ENCODE data around the gene KRT3. TPM values are rescaled to one million over a fixed set of nuclear protein-coding genes. Genes with fewer than 3 reads are reported as not detected.

The KRT3 gene
- total and polyA plus RNA-seq, 8 donors = 0.53 TPM; not detected in 7

DNA sequence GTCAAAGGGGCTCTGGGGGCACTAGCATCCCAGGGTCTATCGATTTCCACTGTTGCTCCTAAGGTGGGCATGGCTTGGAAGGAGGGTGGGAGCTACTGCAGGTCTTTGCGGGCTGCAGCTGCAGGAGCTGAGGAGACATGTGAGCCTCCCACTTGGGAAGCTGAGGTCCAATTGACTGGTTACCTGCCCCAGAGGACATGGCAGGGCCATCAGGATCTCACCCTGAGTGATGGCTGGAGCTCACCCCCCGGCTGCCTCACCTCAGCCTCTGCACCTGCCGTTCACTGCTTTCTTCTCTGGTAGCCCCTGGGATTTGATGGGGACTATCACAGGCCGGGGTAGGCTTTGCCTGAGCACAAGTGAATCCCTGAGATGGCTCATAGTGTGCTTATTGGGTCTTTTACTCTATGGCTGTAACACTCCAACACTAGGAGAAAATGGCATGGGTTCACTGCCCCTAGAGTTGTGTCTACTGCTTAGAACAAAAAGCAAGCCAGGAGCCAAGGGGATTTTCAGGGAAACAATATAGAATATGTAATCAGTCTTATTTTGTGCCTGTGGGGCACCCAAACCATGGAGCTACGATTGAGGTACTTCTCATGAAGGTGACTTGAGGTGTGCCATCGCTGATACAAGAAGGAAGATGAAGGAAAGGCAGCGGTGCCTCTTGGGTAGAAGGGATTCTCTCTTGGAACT lies 21.2 kb upstream of the KRT3 start:
- Histone ChIP-seq H3K9me3 (no peaks in the 10 kb centered on the region), H3K27ac (no peak overlapping the region), H3K27me3 (peaks cover 0 to 35% (median 8%) of the 10 kb centered on the region in 3 donors), H3K4me3 (no peak overlapping the region), H3K36me3 (no peaks in the 10 kb centered on the region), H3K4me1 (peaks cover 0 to 16% (median 7%) of the 10 kb centered on the region in 4 donors)
- 91 to 95% (median 93%) methylated on average over 8 of the region's 8 CpGs for whole genome bisulfite sequencing, 5 donors
- no peak for DNase-seq
- intact Hi-C loops (cut with DNase I; ENCODE audit: low total_unique reads) = no loop called here
- no peak for TF ChIP-seq POLR2AphosphoS5 (IDR thresholded peaks at IDR 0.05)
- TF ChIP-seq POLR2A (IDR thresholded peaks at IDR 0.05) = no peak
- TF ChIP-seq EP300 (IDR thresholded peaks at IDR 0.05) = no peak
- TF ChIP-seq, protein P1, sequence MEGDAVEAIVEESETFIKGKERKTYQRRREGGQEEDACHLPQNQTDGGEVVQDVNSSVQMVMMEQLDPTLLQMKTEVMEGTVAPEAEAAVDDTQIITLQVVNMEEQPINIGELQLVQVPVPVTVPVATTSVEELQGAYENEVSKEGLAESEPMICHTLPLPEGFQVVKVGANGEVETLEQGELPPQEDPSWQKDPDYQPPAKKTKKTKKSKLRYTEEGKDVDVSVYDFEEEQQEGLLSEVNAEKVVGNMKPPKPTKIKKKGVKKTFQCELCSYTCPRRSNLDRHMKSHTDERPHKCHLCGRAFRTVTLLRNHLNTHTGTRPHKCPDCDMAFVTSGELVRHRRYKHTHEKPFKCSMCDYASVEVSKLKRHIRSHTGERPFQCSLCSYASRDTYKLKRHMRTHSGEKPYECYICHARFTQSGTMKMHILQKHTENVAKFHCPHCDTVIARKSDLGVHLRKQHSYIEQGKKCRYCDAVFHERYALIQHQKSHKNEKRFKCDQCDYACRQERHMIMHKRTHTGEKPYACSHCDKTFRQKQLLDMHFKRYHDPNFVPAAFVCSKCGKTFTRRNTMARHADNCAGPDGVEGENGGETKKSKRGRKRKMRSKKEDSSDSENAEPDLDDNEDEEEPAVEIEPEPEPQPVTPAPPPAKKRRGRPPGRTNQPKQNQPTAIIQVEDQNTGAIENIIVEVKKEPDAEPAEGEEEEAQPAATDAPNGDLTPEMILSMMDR (IDR thresholded peaks at IDR 0.05) = no peak

DNA sequence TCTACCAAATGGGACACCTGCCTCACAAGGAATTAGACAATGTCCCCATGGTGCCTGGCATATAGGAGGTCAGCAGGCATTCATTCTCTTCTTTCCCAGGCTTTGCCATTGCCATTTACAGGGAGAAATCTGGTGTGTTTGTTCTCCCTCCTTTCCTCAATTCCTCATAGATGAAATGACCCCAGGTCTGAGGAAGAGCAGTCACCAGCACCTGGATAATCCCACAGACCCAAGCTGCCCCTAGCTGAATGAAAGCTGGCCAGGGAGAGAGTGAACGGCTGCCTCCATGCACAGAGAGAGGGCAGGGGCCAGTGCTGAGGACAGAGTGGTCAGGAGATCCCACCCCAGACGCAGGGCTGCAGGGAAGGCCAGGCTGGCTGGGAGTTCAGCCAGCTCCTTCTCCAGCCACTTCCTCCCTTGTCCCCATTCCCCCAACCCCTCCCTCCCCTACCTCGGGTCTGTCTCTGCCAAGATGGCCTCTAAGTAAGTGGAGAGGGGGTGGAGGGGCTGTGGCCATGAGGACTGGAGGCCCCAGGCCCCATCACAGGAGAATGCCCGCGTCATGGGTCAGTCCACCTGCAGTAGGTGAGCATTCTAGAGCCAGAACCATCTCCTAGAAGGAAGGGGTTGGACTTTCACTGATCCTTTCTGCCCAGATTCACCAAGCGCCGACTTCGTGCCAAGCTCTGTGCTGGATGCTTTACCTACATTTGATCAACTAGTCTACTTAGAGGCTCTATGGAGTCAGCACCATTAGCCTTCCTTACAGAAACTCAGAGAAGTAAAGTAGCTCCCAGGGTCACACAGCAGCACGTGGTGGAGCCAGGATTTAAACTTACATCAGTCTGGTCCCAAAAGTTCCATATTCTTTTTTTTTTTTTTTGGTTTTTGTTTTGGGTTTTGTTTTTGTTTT lies 20.0 kb upstream of the KRT3 start:
- WGBS, 5 donors = 64 to 73% (median 69%) methylated on average over 8 to 9 of the region's 9 CpGs
- H3K27me3 ChIP-seq = peaks cover 0 to 35% (median 8%) of the 10 kb centered on the region in 3 donors
- H3K27ac ChIP-seq = no peak overlapping the region
- DNase-seq = peak in 1 of 2 donors; percentile 52
- intact Hi-C loops (cut with DNase I; ENCODE audit: low total_unique reads) = no loop called here
- H3K4me1 ChIP-seq = peaks cover 0 to 12% (median 7%) of the 10 kb centered on the region in 4 donors
- H3K4me3 ChIP-seq = no peak overlapping the region
- TF ChIP-seq, protein P1 (IDR thresholded peaks at IDR 0.05) = no peak
- TF ChIP-seq POLR2AphosphoS5 (IDR thresholded peaks at IDR 0.05) (no peak), POLR2A (IDR thresholded peaks at IDR 0.05) (no peak), EP300 (IDR thresholded peaks at IDR 0.05) (no peak)
- H3K36me3 ChIP-seq = no peaks in the 10 kb centered on the region
- H3K9me3 ChIP-seq = no peaks in the 10 kb centered on the region

DNA sequence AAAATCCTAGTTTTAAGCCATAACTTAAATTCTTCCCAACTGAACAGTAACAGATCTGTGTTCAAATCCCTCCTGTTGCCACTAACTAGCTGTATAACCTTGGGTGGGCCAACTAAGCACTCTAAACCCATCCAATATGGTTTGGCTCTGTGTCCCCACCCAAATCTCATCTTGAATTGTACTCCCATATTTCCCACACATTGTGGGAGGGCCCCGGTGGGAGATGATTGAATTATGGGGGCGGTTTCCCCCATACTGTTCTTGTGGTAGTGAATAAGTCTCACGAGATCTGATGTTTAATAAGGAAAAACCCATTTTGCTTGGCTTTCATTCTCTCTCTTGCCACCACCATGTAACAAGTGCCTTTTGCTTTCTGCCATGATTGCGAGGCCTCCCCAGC lies 19.2 kb upstream of the KRT3 start:
- no peaks in the 10 kb centered on the region for H3K9me3 ChIP-seq

DNA sequence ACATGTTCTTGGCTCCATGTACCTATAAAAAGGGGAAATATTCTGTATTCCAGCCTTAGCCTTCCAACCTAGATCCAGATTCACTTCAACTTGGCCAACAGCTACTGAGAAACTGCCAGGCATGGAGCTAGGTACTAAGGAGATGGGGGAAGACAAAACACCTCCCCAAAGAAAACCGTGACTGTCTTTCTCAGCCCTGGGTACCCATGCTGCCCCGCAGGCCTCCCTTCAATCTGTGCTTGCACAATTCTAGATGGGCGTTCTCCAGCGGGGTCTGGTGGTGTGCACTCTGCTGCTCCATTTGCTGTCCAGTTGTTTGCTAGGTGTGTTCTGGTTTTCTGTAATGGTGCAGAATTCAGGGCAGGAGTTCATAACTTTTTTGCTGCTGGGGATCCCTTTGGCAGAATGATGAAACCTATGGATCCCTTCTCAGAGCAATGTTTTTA lies 18.8 kb upstream of the KRT3 start:
- Histone ChIP-seq H3K4me3 (no peak overlapping the region), H3K27me3 (peaks cover 0 to 27% (median 8%) of the 10 kb centered on the region in 3 donors), H3K4me1 (peaks cover 0 to 12% (median 7%) of the 10 kb centered on the region in 4 donors), H3K9me3 (no peaks in the 10 kb centered on the region), H3K27ac (no peak overlapping the region), H3K36me3 (no peaks in the 10 kb centered on the region)
- 37 to 74% (median 46%) methylated on average over 4 of the region's 4 CpGs for WGBS, 5 donors
- intact Hi-C loops (cut with DNase I; ENCODE audit: low total_unique reads) = no loop called here
- TF ChIP-seq POLR2A (IDR thresholded peaks at IDR 0.05) (no peak), EP300 (IDR thresholded peaks at IDR 0.05) (no peak), POLR2AphosphoS5 (IDR thresholded peaks at IDR 0.05) (no peak)
- TF ChIP-seq, protein P1 (IDR thresholded peaks at IDR 0.05) = no peak
- no peak for DNase-seq

More for the DNA sequence above, 19.2 kb upstream of the KRT3 start:
- Histone ChIP-seq H3K27me3 (peaks cover 0 to 31% (median 8%) of the 10 kb centered on the region in 3 donors), H3K36me3 (no peaks in the 10 kb centered on the region), H3K4me3 (no peak overlapping the region), H3K4me1 (peaks cover 0 to 12% (median 7%) of the 10 kb centered on the region in 4 donors), H3K27ac (no peak overlapping the region)
- TF ChIP-seq EP300 (IDR thresholded peaks at IDR 0.05) (no peak), POLR2AphosphoS5 (IDR thresholded peaks at IDR 0.05) (no peak), POLR2A (IDR thresholded peaks at IDR 0.05) (no peak)
- TF ChIP-seq, protein P1 (IDR thresholded peaks at IDR 0.05) = no peak
- intact Hi-C loops (cut with DNase I; ENCODE audit: low total_unique reads) = no loop called here
- 89 to 94% (median 91%) methylated on average over 4 of the region's 4 CpGs for WGBS, 5 donors
- DNase-seq = no peak

All from stomach (tissue), 9 donors.